ENCODE results near the gene AVP. TPM values are rescaled to one million over a fixed set of nuclear protein-coding genes. Genes with fewer than 3 reads are reported as not detected.
A peak's percentile ranks its signal among the peaks of the same experiment; 100 is the strongest.

AVP gene
- total and polyA plus RNA-seq, 2 of the 13 experiments (the other 11 are each of a cell fraction or from before 2014, with no cell fraction given): 0.12 TPM; not detected in 1

DNA sequence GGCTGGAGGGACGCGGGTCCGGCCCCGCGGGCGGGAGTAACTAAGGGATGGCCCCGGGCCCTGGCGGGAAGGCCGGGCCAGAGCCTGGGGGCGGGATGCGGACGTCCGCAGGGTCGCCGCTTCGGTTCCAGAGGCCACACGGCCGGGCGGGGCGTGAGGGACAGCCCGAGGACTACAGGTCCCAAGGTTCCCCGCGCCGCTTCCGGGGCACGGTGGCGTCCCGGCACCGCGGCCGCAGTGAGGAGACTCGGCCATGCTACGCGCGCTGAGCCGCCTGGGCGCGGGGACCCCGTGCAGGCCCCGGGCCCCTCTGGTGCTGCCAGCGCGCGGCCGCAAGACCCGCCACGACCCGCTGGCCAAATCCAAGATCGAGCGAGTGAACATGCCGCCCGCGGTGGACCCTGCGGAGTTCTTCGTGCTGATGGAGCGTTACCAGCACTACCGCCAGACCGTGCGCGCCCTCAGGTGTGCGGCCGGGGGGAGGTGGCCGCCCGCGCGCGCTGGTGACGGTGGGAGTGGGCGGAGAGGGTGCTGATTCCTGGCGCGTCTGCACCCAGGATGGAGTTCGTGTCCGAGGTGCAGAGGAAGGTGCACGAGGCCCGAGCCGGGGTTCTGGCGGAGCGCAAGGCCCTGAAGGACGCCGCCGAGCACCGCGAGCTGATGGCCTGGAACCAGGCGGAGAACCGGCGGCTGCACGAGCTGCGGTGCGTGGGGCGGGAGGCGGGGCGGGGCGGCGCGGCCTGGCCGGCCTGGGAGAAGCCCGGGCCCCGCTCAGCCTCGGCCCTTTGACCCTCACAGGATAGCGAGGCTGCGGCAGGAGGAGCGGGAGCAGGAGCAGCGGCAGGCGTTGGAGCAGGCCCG is 38.5 kb downstream of the AVP start, which contains the start of gene MRPS26 (continued):
- peak; percentile 88 for TF ChIP-seq TOPORS (CRISPR knock-in tag; IDR thresholded peaks at IDR 0.05)
- TF ChIP-seq ZNF841 (CRISPR knock-in tag; IDR thresholded peaks at IDR 0.05; ENCODE audit: borderline replicate concordance): peak; percentile 77
- peak; percentile 100 for TF ChIP-seq YEATS4 (CRISPR knock-in tag; IDR thresholded peaks at IDR 0.05; ENCODE audit: borderline replicate concordance)
- TF ChIP-seq, protein P1, sequence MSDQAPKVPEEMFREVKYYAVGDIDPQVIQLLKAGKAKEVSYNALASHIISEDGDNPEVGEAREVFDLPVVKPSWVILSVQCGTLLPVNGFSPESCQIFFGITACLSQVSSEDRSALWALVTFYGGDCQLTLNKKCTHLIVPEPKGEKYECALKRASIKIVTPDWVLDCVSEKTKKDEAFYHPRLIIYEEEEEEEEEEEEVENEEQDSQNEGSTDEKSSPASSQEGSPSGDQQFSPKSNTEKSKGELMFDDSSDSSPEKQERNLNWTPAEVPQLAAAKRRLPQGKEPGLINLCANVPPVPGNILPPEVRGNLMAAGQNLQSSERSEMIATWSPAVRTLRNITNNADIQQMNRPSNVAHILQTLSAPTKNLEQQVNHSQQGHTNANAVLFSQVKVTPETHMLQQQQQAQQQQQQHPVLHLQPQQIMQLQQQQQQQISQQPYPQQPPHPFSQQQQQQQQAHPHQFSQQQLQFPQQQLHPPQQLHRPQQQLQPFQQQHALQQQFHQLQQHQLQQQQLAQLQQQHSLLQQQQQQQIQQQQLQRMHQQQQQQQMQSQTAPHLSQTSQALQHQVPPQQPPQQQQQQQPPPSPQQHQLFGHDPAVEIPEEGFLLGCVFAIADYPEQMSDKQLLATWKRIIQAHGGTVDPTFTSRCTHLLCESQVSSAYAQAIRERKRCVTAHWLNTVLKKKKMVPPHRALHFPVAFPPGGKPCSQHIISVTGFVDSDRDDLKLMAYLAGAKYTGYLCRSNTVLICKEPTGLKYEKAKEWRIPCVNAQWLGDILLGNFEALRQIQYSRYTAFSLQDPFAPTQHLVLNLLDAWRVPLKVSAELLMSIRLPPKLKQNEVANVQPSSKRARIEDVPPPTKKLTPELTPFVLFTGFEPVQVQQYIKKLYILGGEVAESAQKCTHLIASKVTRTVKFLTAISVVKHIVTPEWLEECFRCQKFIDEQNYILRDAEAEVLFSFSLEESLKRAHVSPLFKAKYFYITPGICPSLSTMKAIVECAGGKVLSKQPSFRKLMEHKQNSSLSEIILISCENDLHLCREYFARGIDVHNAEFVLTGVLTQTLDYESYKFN (CRISPR knock-in tag; conservative IDR thresholded peaks at IDR 0.05): peak; percentile 68
- peak; percentile 99 for TF ChIP-seq CCDC6 (CRISPR knock-in tag; IDR thresholded peaks at IDR 0.05)
- peak; percentile 80 for TF ChIP-seq HOXD1 (CRISPR knock-in tag; IDR thresholded peaks at IDR 0.05)
- peak; percentile 93 for TF ChIP-seq ELF1 (CRISPR knock-in tag; IDR thresholded peaks at IDR 0.05)
- no peak; the same call in 1 of the 2 replicates for TF ChIP-seq RARG (CRISPR knock-in tag; IDR thresholded peaks at IDR 0.05; ENCODE audit: low read depth)
- TF ChIP-seq, protein P2, sequence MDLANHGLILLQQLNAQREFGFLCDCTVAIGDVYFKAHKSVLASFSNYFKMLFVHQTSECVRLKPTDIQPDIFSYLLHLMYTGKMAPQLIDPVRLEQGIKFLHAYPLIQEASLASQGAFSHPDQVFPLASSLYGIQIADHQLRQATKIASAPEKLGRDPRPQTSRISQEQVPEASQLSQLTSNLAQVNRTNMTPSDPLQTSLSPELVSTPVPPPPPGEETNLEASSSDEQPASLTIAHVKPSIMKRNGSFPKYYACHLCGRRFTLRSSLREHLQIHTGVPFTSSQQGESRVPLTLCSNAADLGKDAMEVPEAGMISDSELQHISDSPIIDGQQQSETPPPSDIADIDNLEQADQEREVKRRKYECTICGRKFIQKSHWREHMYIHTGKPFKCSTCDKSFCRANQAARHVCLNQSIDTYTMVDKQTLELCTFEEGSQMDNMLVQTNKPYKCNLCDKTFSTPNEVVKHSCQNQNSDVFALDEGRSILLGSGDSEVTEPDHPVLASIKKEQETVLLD (CRISPR knock-in tag; IDR thresholded peaks at IDR 0.05; ENCODE audit: low read depth): peak; percentile 87
- peak; percentile 81 for TF ChIP-seq ZSCAN25 (CRISPR knock-in tag; IDR thresholded peaks at IDR 0.05)
- peak; percentile 98; the same call in 1 of the 2 replicates for TF ChIP-seq ZNF670 (CRISPR knock-in tag; IDR thresholded peaks at IDR 0.05; ENCODE audit: borderline replicate concordance)
- TF ChIP-seq, protein P3, sequence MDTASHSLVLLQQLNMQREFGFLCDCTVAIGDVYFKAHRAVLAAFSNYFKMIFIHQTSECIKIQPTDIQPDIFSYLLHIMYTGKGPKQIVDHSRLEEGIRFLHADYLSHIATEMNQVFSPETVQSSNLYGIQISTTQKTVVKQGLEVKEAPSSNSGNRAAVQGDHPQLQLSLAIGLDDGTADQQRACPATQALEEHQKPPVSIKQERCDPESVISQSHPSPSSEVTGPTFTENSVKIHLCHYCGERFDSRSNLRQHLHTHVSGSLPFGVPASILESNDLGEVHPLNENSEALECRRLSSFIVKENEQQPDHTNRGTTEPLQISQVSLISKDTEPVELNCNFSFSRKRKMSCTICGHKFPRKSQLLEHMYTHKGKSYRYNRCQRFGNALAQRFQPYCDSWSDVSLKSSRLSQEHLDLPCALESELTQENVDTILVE (CRISPR knock-in tag; IDR thresholded peaks at IDR 0.05): peak; percentile 82
- TF ChIP-seq CHD2 (IDR thresholded peaks at IDR 0.05; ENCODE audit: low read depth, low read length): peak; percentile 37; the same call in 1 of the 2 replicates
- TF ChIP-seq MXD4 (CRISPR knock-in tag; IDR thresholded peaks at IDR 0.05): peak; percentile 97
- TF ChIP-seq TGIF2 (CRISPR knock-in tag; IDR thresholded peaks at IDR 0.05): peak; percentile 53; the same call in 1 of the 2 replicates
- TF ChIP-seq TCF7 (IDR thresholded peaks at IDR 0.05; ENCODE audit: low read depth): no peak; the same call in 1 of the 2 replicates
- TF ChIP-seq, protein P4, sequence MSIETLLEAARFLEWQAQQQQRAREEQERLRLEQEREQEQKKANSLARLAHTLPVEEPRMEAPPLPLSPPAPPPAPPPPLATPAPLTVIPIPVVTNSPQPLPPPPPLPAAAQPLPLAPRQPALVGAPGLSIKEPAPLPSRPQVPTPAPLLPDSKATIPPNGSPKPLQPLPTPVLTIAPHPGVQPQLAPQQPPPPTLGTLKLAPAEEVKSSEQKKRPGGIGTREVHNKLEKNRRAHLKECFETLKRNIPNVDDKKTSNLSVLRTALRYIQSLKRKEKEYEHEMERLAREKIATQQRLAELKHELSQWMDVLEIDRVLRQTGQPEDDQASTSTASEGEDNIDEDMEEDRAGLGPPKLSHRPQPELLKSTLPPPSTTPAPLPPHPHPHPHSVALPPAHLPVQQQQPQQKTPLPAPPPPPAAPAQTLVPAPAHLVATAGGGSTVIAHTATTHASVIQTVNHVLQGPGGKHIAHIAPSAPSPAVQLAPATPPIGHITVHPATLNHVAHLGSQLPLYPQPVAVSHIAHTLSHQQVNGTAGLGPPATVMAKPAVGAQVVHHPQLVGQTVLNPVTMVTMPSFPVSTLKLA (IDR thresholded peaks at IDR 0.05): peak; percentile 3; the same call in 1 of the 2 replicates
- peak; percentile 94 for TF ChIP-seq ZNF563 (CRISPR knock-in tag; IDR thresholded peaks at IDR 0.05)
- TF ChIP-seq NCOR1 (IDR thresholded peaks at IDR 0.05; ENCODE audit: borderline replicate concordance, low read length): no peak
- TF ChIP-seq JUN (CRISPR knock-in tag; IDR thresholded peaks at IDR 0.05): peak; percentile 71; the same call in 1 of the 2 replicates
- TF ChIP-seq RARA (CRISPR knock-in tag; IDR thresholded peaks at IDR 0.05): peak; percentile 56

Data from HepG2 (cell line).